Ovary (tissue), 9 donors: ENCODE data around the gene CMIP. TPM values are rescaled to one million over a fixed set of nuclear protein-coding genes. Genes with fewer than 3 reads are reported as not detected.

ENCODE experiments used
- DNase-seq, 5 donors: peaks; one replicate each; pipeline ENCODE4 v3.0.0-alpha.2; 2019 to 2020
- H3K27ac ChIP-seq, 2 donors: fragments of 200-600 bp; one replicate each; pipeline versions ENCODE4 v1.5.1 to v1.8.0; 2019 to 2022
- H3K27me3 ChIP-seq: fragments of 200-600 bp; one replicate; pipeline ENCODE4 v1.8.0; 2022
- H3K36me3 ChIP-seq: fragments of 200-600 bp; sonication (generic); one replicate; pipeline ENCODE4 v1.5.1; 2019
- H3K4me1 ChIP-seq: one replicate; pipeline ENCODE4 v1.8.1; 2013; ENCODE audit warnings: mild to moderate bottlenecking, moderate library complexity; ENCODE audit not compliant: insufficient read depth
- H3K4me3 ChIP-seq: fragments of 200-600 bp; sonication (generic); one replicate; pipeline ENCODE4 v1.5.1; 2017
- H3K9me3 ChIP-seq, 2 donors: fragments of 200-600 bp in 1 of 2; sonication (generic) in 1 of 2; one replicate each; pipeline versions ENCODE4 v1.5.1 to v1.8.1; 2013 to 2019; ENCODE audit warnings: mild to moderate bottlenecking in 1 of 2, moderate library complexity in 1 of 2
- EP300 ChIP-seq: sonication (generic); formaldehyde crosslinking; IDR thresholded peaks from one replicate; pipeline ENCODE4 v1.6.1; 2017; ENCODE audit warnings: antibody characterized with exemption
- POLR2A ChIP-seq: fragments of 450-650 bp; IDR thresholded peaks from one replicate; pipeline ENCODE4 v1.6.1; 2017; ENCODE audit warnings: antibody characterized with exemption, mild to moderate bottlenecking, moderate library complexity
- WGBS, 3 donors: extraction: QIAGEN DNeasy Blood & Tissue Kit in 1 of 3; methylation state at CpG; one replicate each; pipeline versions ENCODE4 v1.1.5 to v1.1.7; 2013 to 2017; 5-methylcytosine and 5-hydroxymethylcytosine counted together
- intact Hi-C, 4 donors: fragments of 100-400 bp; cut with DNase I; formaldehyde crosslinking; loops; one replicate each; pipeline versions ENCODE4 v1.11.0 to v1.15.1; 2022 to 2023
- polyA plus RNA-seq, 2 donors: library from polyadenylated mRNA; stranded (reverse); fragments of 200-250 nt in 1 of 2; fragments of 350-450 nt in 1 of 2; fragmentation: Illumina TruSeq in 1 of 2; extraction: RNeasy Lipid Tissue Mini Kit (QIAGEN cat#74804) in 1 of 2; gene quantifications; one replicate each; pipeline ENCODE4 v1.2.3, GENCODE V29; 2013 to 2014
- total RNA-seq, 7 donors: library from RNA; depleted of rRNA in 2 of 7; stranded (reverse); fragments of >200 nt in 2 of 7; fragmentation: NEBNext Ultra II Directional in 3 of 7; extraction: Animal tissue kit (Norgen Biotek cat#: 25700) in 3 of 7; gene quantifications; one replicate each; pipeline versions ENCODE4 v1.1.0 to v1.2.4, GENCODE V29; 2016 to 2023
- TF ChIP-seq, protein P1 (sequence below), 3 donors: fragments of 450-650 bp in 2 of 3; fragments of 200-600 bp in 1 of 3; IDR thresholded peaks; one replicate each; pipeline versions ENCODE4 v1.5.1 to v1.8.0; 2016 to 2022; ENCODE audit warnings: antibody characterized with exemption in 3 of 3, mild to moderate bottlenecking in 1 of 3
- donor health status: DM: no; HTN: no; CAD: no; lungs with moderate emphysema.
- donor health status: DM: no; HTN: no; CAD: no.
- donor health status: Bipolar disorder and iron deficiency.
- donor health status: DM: yes; HTN: yes; CAD: no.
- donor health status: DM: no; HTN: no; CAD: no.
- donor health status: DM: yes; HTN: yes; CAD: no.

The CMIP gene
- total and polyA plus RNA-seq, 9 donors = 19.4 to 68.2 (median 38.7) TPM

DNA sequence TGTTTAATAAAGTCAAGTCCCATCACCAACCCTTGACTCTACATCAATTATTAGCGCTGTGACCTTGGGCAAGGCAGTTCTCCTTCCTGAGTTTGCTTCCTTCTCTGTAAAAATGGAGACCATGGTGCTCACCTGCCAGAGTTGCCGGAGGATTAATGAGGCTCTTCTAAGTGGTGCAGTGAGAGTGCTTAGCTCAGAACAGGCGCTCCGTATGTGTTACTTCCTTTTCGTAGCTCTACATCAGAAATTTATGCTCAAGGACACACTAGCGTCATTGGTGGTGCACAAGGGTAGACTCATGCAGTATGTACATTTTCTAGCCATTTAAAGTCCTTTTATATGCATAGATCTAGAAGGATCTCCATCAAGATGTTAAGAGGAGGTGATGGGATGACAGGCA is 17.4 kb upstream of the CMIP start:
- H3K4me1 ChIP-seq = no peaks in the 10 kb centered on the region
- H3K27me3 ChIP-seq = no peaks in the 10 kb centered on the region
- 80 to 83% (median 83%) methylated on average over 6 of the region's 6 CpGs for WGBS, 3 donors
- TF ChIP-seq, protein P1, sequence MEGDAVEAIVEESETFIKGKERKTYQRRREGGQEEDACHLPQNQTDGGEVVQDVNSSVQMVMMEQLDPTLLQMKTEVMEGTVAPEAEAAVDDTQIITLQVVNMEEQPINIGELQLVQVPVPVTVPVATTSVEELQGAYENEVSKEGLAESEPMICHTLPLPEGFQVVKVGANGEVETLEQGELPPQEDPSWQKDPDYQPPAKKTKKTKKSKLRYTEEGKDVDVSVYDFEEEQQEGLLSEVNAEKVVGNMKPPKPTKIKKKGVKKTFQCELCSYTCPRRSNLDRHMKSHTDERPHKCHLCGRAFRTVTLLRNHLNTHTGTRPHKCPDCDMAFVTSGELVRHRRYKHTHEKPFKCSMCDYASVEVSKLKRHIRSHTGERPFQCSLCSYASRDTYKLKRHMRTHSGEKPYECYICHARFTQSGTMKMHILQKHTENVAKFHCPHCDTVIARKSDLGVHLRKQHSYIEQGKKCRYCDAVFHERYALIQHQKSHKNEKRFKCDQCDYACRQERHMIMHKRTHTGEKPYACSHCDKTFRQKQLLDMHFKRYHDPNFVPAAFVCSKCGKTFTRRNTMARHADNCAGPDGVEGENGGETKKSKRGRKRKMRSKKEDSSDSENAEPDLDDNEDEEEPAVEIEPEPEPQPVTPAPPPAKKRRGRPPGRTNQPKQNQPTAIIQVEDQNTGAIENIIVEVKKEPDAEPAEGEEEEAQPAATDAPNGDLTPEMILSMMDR (IDR thresholded peaks at IDR 0.05) = no peak
- TF ChIP-seq POLR2A = no peak
- TF ChIP-seq EP300 = no peak
- H3K36me3 ChIP-seq = no peaks in the 10 kb centered on the region
- no peaks in the 10 kb centered on the region for H3K9me3 ChIP-seq
- H3K27ac ChIP-seq = no peak overlapping the region
- intact Hi-C loops = no loop called here
- H3K4me3 ChIP-seq = no peak overlapping the region
- no peak for DNase-seq

DNA sequence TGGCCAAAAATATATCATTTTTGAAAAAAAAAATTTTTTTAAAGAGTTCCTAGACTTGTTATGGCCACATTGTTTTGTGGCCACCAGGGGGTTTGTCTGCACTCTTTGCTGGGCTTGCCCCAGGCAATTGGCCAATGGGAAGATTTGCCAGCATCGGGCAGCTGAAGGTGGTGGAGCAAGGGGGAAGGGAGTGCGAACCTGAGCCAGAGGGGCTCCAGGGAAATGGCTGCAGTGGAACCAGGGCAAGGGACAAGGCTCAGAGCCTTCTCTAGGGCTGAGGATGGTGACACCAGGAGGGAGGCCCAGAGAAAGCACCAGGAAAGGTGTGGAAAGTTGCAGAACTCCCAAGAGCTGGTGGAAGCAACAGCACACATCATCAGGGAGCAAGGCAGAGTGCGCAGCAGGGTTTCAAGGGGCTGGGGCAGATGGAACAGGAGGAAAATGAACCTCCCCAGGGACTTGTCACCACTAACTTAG is 15.5 kb upstream of the CMIP start:
- TF ChIP-seq POLR2A (no peak), EP300 (no peak)
- TF ChIP-seq, protein P1 (IDR thresholded peaks at IDR 0.05) = no peak
- Histone ChIP-seq H3K36me3 (no peaks in the 10 kb centered on the region), H3K9me3 (no peaks in the 10 kb centered on the region), H3K4me3 (no peak overlapping the region), H3K4me1 (no peaks in the 10 kb centered on the region), H3K27me3 (no peaks in the 10 kb centered on the region), H3K27ac (no peak overlapping the region)
- DNase-seq = peak in 1 of 5 donors; percentile 46
- intact Hi-C loops = no loop called here
- WGBS, 3 donors = 47 to 58% (median 54%) methylated on average over 3 of the region's 3 CpGs

DNA sequence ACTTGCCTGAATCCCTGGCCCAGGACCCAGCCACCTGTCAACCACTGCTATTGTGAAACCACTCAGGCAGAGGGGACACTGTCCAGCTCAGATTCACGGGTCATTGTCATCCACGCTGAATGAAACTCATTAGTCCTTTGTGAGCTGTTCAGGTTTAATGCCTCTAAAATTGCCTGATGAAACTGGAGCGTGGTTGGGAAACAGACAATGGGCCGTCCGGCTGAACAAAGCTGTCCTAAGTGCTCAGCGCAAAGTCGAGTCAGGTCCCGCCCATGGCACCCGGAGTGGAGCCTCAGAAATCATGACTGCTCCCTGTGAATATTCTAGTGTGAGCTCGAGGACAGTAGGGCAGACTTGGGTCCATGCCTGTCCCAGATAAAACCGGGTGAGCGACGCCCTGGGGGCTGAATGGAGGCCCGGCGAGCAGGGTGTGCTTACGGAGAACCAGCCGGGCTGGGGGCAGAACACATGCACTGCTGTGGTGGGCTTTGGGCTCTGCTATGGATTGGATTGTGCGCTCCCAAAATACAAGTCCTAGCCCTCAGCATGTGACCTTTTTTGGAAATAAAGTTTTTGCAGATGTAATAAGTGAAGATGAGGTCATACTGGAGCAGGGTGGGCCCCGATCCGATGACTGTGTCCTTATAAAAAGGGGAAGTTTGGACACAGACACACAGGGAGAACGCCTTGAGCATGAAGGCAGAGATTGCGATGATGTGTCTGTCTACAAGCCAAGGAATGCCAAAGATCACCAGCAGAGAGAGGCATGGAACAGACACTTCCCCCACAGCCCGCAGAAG is 12.9 kb upstream of the CMIP start:
- intact Hi-C loops = no loop called here
- no peak for TF ChIP-seq EP300
- no peak for TF ChIP-seq POLR2A
- no peak for DNase-seq
- Histone ChIP-seq H3K36me3 (no peaks in the 10 kb centered on the region), H3K4me3 (no peak overlapping the region), H3K4me1 (no peaks in the 10 kb centered on the region), H3K9me3 (no peaks in the 10 kb centered on the region), H3K27me3 (no peaks in the 10 kb centered on the region), H3K27ac (no peak overlapping the region)
- WGBS, 3 donors = 85 to 89% (median 87%) methylated on average over 23 of the region's 23 CpGs

DNA sequence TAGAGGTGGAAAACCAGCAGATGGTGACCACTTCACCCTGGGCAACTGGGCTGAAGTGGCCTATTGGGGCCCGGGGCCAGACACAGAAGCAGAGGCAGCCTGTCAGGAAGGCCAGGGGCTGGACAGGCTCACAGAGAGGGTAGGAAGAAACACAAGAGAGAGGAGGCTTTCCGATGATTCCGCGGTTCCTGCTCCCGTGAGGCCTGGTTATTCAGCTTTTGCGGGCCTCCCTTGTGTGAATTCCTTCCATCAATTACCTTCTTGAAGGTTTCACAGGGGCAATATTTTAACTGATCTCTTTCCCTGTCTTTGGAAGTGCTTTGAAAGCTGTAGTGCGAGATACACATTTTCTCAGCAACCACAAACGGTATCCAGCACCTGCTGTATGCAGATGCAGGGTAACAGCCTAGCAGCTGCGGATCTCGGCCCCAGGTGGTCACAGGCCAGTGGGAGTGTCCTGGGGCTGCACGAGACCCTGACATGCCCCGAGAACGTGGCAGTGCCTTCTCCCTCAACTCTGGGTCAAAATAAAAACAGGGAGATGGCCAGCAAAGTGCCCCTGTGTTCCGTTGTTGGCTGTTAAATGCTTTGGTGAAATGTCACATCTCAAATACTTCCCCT is 11.6 kb upstream of the CMIP start:
- no peaks in the 10 kb centered on the region for H3K9me3 ChIP-seq
- no peaks in the 10 kb centered on the region for H3K36me3 ChIP-seq
- H3K4me1 ChIP-seq = no peaks in the 10 kb centered on the region
- no peak overlapping the region for H3K4me3 ChIP-seq
- H3K27ac ChIP-seq = no peak overlapping the region
- no peak for DNase-seq
- no peaks in the 10 kb centered on the region for H3K27me3 ChIP-seq
- TF ChIP-seq, protein P1 (IDR thresholded peaks at IDR 0.05) = no peak
- 81 to 88% (median 81%) methylated on average over 14 of the region's 14 CpGs for WGBS, 3 donors
- intact Hi-C loops = no loop called here

DNA sequence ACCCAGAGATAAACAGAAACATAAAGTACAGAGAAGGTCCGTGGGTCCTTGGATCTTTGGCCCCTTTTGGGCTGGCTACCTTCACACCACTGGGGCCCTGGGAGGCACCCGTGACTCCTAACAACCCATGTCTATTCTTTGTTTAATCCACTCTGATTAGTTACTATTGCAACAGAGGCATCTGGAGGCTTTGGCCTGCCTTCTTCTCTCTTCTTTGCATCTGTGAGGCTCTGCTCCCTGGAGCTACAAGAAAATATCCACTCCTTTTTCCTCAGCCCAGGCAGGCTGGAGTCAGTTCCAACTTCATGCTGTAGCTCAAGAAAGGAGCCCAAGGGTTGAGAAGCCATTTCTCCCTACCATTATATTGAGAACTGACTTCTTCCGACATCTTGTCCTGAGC is 9.5 kb upstream of the CMIP start:
- DNase-seq = no peak
- Histone ChIP-seq H3K27ac (no peak overlapping the region), H3K36me3 (no peaks in the 10 kb centered on the region), H3K9me3 (no peaks in the 10 kb centered on the region), H3K27me3 (no peaks in the 10 kb centered on the region), H3K4me3 (no peak overlapping the region), H3K4me1 (peaks cover 3% of the 10 kb centered on the region)
- WGBS, 3 donors = 70 to 90% (median 80%) methylated on average over 3 of the region's 3 CpGs
- intact Hi-C loops = no loop called here
- TF ChIP-seq EP300 = no peak
- no peak for TF ChIP-seq POLR2A
- TF ChIP-seq, protein P1 (IDR thresholded peaks at IDR 0.05) = no peak
